ENCODE data around the gene PUS3.
"Not testable (repeated sequence)": the region's sequence is repeated elsewhere in the genome, so short reads cannot be mapped to it uniquely, and the experiment has no call there.

PUS3 gene

GRCh38 chr11:125871391-125872137 is 31.4 kb downstream of the PUS3 start:
- no peak for DNase-seq

GRCh38 chr11:125869521-125869920 is 33.5 kb downstream of the PUS3 start:
- DNase-seq = no peak

- DNase-seq = not testable (repeated sequence)
Measured at GRCh38 chr11:125865354-125865753, 37.7 kb downstream of the PUS3 start.

- not testable (repeated sequence) for DNase-seq
Measured at GRCh38 chr11:125862786-125863185, 40.2 kb downstream of the PUS3 start.

- DNase-seq = not testable (repeated sequence)
Measured at GRCh38 chr11:125857670-125858069, 45.3 kb downstream of the PUS3 start.

- no peak for DNase-seq
Measured at GRCh38 chr11:125846188-125846587, 56.8 kb downstream of the PUS3 start.

Measured in right kidney (tissue), 1 donor.